ENCODE results near the gene PRRC2C. TPM values are rescaled to one million over a fixed set of nuclear protein-coding genes. Genes with fewer than 3 reads are reported as not detected.
A peak's percentile ranks its signal among the peaks of the same experiment; 100 is the strongest.
"Not testable (repeated sequence)": the region's sequence is repeated elsewhere in the genome, so short reads cannot be mapped to it uniquely, and the experiment has no call there.

PRRC2C gene
- total and polyA plus RNA-seq, 2 experiments from 2014 or later = 186 to 368 TPM

DNA sequence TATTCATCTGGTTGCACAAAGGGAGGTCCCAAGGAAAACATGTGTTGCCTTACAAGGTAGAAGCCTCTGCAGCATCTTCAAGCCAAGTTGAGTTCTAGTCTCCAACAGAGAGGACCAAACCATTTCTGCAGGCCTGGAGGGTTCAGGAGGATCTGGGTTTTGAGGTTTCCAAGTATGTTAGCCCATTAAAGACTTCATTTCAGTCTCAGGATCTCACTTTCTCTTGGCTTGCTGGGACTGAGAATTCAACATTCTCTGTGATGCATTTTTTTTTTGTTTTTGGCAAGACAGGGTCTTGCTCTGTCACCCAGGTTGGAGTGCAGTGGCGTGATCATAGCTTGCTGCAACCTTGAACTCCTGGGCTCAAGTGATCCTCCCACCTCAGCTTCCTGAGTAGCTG is 128.0 kb downstream of the PRRC2C start (continued):
- TF ChIP-seq, protein P1, sequence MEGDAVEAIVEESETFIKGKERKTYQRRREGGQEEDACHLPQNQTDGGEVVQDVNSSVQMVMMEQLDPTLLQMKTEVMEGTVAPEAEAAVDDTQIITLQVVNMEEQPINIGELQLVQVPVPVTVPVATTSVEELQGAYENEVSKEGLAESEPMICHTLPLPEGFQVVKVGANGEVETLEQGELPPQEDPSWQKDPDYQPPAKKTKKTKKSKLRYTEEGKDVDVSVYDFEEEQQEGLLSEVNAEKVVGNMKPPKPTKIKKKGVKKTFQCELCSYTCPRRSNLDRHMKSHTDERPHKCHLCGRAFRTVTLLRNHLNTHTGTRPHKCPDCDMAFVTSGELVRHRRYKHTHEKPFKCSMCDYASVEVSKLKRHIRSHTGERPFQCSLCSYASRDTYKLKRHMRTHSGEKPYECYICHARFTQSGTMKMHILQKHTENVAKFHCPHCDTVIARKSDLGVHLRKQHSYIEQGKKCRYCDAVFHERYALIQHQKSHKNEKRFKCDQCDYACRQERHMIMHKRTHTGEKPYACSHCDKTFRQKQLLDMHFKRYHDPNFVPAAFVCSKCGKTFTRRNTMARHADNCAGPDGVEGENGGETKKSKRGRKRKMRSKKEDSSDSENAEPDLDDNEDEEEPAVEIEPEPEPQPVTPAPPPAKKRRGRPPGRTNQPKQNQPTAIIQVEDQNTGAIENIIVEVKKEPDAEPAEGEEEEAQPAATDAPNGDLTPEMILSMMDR (conservative IDR thresholded peaks at IDR 0.05; ENCODE audit: low read depth in 2 of 2) = no peak
- no peak for TF ChIP-seq EZH2phosphoT487 (IDR thresholded peaks at IDR 0.05; ENCODE audit: unreplicated experiment)
- TF ChIP-seq NANOG (IDR thresholded peaks at IDR 0.05; ENCODE audit: borderline replicate concordance) = no peak
- no peak for TF ChIP-seq ZNF331 (CRISPR knock-in tag; IDR thresholded peaks at IDR 0.05; ENCODE audit: low read depth)

DNA sequence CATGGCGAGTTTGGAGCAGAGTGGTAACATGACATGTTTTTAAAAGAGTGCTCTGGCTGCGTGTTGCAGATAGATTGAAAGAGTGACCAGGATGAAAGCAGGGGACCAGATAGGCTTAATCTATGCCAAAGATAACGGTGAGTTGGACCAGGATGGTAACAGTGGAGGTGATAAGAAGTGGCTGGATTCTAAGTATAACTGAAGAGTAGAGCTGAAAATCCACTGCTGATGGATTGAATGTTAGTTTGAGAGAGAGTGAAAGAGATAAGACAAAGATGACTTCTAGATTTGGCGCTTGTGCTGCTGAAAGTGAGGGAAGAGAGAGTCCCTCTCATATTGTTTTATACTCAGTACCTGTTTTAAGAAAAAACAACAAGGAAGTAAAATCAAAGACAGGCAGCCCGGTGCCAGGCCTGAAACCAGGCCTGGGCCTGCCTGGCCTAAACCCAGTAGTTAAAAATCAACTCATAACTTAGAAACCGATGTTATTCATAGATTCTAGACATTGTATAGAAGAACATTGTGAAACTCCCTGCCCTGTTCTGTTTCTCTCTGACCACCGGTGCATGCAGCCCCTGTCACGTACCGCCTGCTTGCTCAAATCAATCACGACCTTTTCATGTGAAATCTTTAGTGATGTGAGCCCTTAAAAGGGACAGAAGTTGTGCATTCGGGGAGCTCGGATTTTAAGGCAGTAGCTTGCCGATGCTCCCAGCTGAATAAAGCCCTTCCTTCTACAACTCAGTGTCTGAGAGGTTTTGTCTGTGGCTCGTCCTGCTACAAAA is 130.0 kb downstream of the PRRC2C start:
- not testable (repeated sequence) for H3K9me2 ChIP-seq (ENCODE audit: insufficient read depth); H3K27ac ChIP-seq (ENCODE audit: low read depth); H3K27ac Mint-ChIP-seq; H3K36me3 ChIP-seq (ENCODE audit: insufficient read depth); ATAC-seq; H3K27me3 ChIP-seq (ENCODE audit: insufficient read depth); H3K9me3 Mint-ChIP-seq; H3K4me3 Mint-ChIP-seq; H3F3A ChIP-seq (replicated peaks; ENCODE audit: low read depth); DNase-seq (ENCODE audit: low spot score); H3K4me3 ChIP-seq; H3K79me2 ChIP-seq (replicated peaks; ENCODE audit: insufficient read depth); H3K36me3 Mint-ChIP-seq (ENCODE audit: low read depth); H3K4me2 ChIP-seq; H4K20me1 ChIP-seq (replicated peaks; ENCODE audit: insufficient read depth); H3K4me1 ChIP-seq (ENCODE audit: insufficient read depth); H3K4me1 Mint-ChIP-seq; H3K27me3 Mint-ChIP-seq (ENCODE audit: insufficient read depth, low read depth, poor library complexity)
- peak overlapping the region; percentile 28; the same call in 1 of the 2 replicates for H2AFZ ChIP-seq

DNA sequence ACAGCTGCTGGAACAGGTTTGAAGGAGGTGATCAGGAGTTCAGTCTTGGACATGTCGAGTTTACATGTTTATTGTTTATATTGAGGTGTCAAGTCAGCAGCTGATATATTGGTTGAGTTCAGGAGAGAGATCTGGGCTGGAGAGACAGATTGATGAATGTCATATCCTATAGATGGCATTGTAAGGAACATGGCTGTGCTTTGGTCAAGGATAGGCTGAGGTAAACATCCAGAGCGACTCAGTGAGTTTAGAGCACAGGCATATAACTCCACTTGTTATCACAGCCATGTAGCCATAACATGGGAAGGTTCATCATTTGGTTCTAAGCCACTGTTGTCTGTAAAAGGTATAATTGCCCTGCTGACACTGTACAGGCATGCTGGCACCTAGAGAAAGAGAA is 131.3 kb downstream of the PRRC2C start:
- H4K20me1 ChIP-seq (replicated peaks; ENCODE audit: insufficient read depth) = no peaks in the 10 kb centered on the region
- H2AFZ ChIP-seq = no peak overlapping the region
- H3K27me3 ChIP-seq (ENCODE audit: insufficient read depth) = no peaks in the 10 kb centered on the region
- Mint-ChIP-seq H3K36me3 (ENCODE audit: low read depth) (no peaks in the 10 kb centered on the region), H3K4me1 (peaks cover 4% of the 10 kb centered on the region), H3K27ac (no peak overlapping the region), H3K4me3 (no peak overlapping the region), H3K9me3 (no peaks in the 10 kb centered on the region), H3K27me3 (ENCODE audit: insufficient read depth, low read depth, poor library complexity) (no peaks in the 10 kb centered on the region)
- H3K4me3 ChIP-seq = no peak overlapping the region
- DNase-seq (ENCODE audit: low spot score) (no peak), ATAC-seq (no peak)
- H3K4me1 ChIP-seq (ENCODE audit: insufficient read depth) = peaks cover 7% of the 10 kb centered on the region
- H3K79me2 ChIP-seq (replicated peaks; ENCODE audit: insufficient read depth) = no peaks in the 10 kb centered on the region
- no peak overlapping the region for H3K27ac ChIP-seq (ENCODE audit: low read depth)
- H3K36me3 ChIP-seq (ENCODE audit: insufficient read depth) = no peaks in the 10 kb centered on the region
- H3K9me2 ChIP-seq (ENCODE audit: insufficient read depth) = 0 out of 2 replicates have a peak, but pooled peaks cover 4% of the 10 kb centered on the region
- H3F3A ChIP-seq (replicated peaks; ENCODE audit: low read depth) = no peaks in the 10 kb centered on the region
- no peak overlapping the region for H3K4me2 ChIP-seq
- TF ChIP-seq, protein P1 (conservative IDR thresholded peaks at IDR 0.05; ENCODE audit: low read depth in 2 of 2) = no peak
- TF ChIP-seq EZH2phosphoT487 (IDR thresholded peaks at IDR 0.05; ENCODE audit: unreplicated experiment) = no peak
- TF ChIP-seq STAT1 (IDR thresholded peaks at IDR 0.05; ENCODE audit: unreplicated experiment) = no peak
- no peak for TF ChIP-seq CREB1 (CRISPR knock-in tag; IDR thresholded peaks at IDR 0.05; ENCODE audit: low read depth)
- no peak for TF ChIP-seq JUNB (IDR thresholded peaks at IDR 0.05; ENCODE audit: unreplicated experiment)
- TF ChIP-seq ZNF114 (CRISPR knock-in tag; IDR thresholded peaks at IDR 0.05) = no peak
